HEK293T (cell line): ENCODE data around the gene C6orf47.
"Not testable (repeated sequence)": the region's sequence is repeated elsewhere in the genome, so short reads cannot be mapped to it uniquely, and the experiment has no call there.

Experiments used
- CTCF ChIA-PET: fragments of 350-600 bp; formaldehyde crosslinking; extraction: SDS; loops from one replicate; lab custom pipeline; 2021; ENCODE audit warnings: antibody characterized with exemption, inconsistent platforms; lab: Yijun Ruan, JAX
- POLR2A ChIA-PET: fragments of 350-600 bp; formaldehyde crosslinking; extraction: SDS; loops from one replicate; lab custom pipeline; 2020; ENCODE audit warnings: antibody characterized with exemption, inconsistent platforms; lab: Yijun Ruan, JAX
- DNase-seq: peaks from one replicate; pipeline ENCODE4 v3.0.0; 2012; ENCODE audit warnings: mixed read lengths; ENCODE audit errors: extremely low spot score
- ARNT ChIP-seq: fragments of 450-650 bp; IDR thresholded peaks from 2 replicates; pipeline ENCODE4 v1.6.1; 2017; ENCODE audit warnings: mild to moderate bottlenecking
- BHLHE40 ChIP-seq: fragments of 450-650 bp; IDR thresholded peaks from 2 replicates; pipeline ENCODE4 v1.6.1; 2016; ENCODE audit warnings: mild to moderate bottlenecking, moderate library complexity, borderline replicate concordance
- CTBP1 ChIP-seq: fragments of 450-650 bp; IDR thresholded peaks from 2 replicates; pipeline ENCODE4 v1.6.1; 2016; ENCODE audit warnings: borderline replicate concordance
- ELF4 ChIP-seq: fragments of 450-650 bp; IDR thresholded peaks from 2 replicates; pipeline ENCODE4 v1.6.1; 2017; ENCODE audit warnings: antibody characterized with exemption
- FOXA1 ChIP-seq: fragments of 450-650 bp; IDR thresholded peaks from 2 replicates; pipeline ENCODE4 v1.6.1; 2016; ENCODE audit warnings: mild to moderate bottlenecking
- FOXK2 ChIP-seq: fragments of 450-650 bp; IDR thresholded peaks from 2 replicates; pipeline ENCODE4 v1.6.1; 2016; ENCODE audit warnings: mild to moderate bottlenecking
- FOXM1 ChIP-seq: fragments of 450-650 bp; IDR thresholded peaks from 2 replicates; pipeline ENCODE4 v1.6.1; 2017; ENCODE audit warnings: mild to moderate bottlenecking, borderline replicate concordance
- HDGF ChIP-seq: fragments of 450-650 bp; IDR thresholded peaks from 2 replicates; pipeline ENCODE4 v1.6.1; 2017; ENCODE audit warnings: antibody characterized with exemption, borderline replicate concordance
- L3MBTL2 ChIP-seq: fragments of 450-650 bp; conservative IDR thresholded peaks from 2 replicates; pipeline ENCODE4 v1.6.1; 2016; ENCODE audit warnings: mild to moderate bottlenecking
- LEF1 ChIP-seq: fragments of 450-650 bp; IDR thresholded peaks from 2 replicates; pipeline ENCODE4 v1.6.1; 2017; ENCODE audit warnings: mild to moderate bottlenecking, borderline replicate concordance
- NFRKB ChIP-seq: fragments of 450-650 bp; IDR thresholded peaks from 2 replicates; pipeline ENCODE4 v1.6.1; 2016; ENCODE audit warnings: mild to moderate bottlenecking, moderate library complexity
- PKNOX1 ChIP-seq: fragments of 450-650 bp; IDR thresholded peaks from 2 replicates; pipeline ENCODE4 v1.6.1; 2016
- SP1 ChIP-seq: fragments of 450-650 bp; IDR thresholded peaks from 2 replicates; pipeline ENCODE4 v1.6.1; 2017
- SUZ12 ChIP-seq: fragments of 450-650 bp; IDR thresholded peaks from 2 replicates; pipeline ENCODE4 v1.6.1; 2016; ENCODE audit warnings: mild to moderate bottlenecking
- TARDBP ChIP-seq: fragments of 450-650 bp; IDR thresholded peaks from 2 replicates; pipeline ENCODE4 v1.6.1; 2016
- ZNF384 ChIP-seq: fragments of 450-650 bp; IDR thresholded peaks from 2 replicates; pipeline ENCODE4 v1.6.1; 2016

The C6orf47 gene

GRCh38 chr6:31660381-31661261 is at the start of gene C6orf47:
Gene C6orf47 (minus strand): TSS chr6:31660778. CDS start chr6:31659947, 831 bp downstream.
- TF ChIP-seq FOXM1, result no peak
- TF ChIP-seq L3MBTL2, result no peak
- peak; percentile 50 for TF ChIP-seq ELF4
- DNase-seq, result peak; percentile 79
- ChIA-PET POLR2A (interaction anchor here (0.5 to 5.4 kb wide), 28 partner anchors 9 to 245 kb away, joined by 3 to 138 read pairs (median 4); partner anchors contain the start of genes ABHD16A, ATP6V1G2, BAG6 and DDX39B), CTCF (interaction anchor here (0.9 to 1.2 kb wide), 2 partner anchors 8 to 39 kb away, joined by 4 read pairs; partner anchors contain the start of gene BAG6)

GRCh38 chr6:31709157-31709556 is 48.6 kb upstream of the C6orf47 start:
- CTCF ChIA-PET, result interaction anchor here (0.7 kb wide), 1 partner anchor 133 kb away, joined by 3 read pairs; no protein-coding TSS in a partner anchor
- DNase-seq, POLR2A ChIA-PET: not testable (repeated sequence)

GRCh38 chr6:31708224-31708623 is 47.6 kb upstream of the C6orf47 start:
- no peak for TF ChIP-seq BHLHE40
- no peak for TF ChIP-seq SUZ12
- TF ChIP-seq CTBP1, result no peak
- TF ChIP-seq ARNT, result no peak
- no peak for TF ChIP-seq TARDBP
- no peak for TF ChIP-seq L3MBTL2
- no peak for TF ChIP-seq ZNF384
- TF ChIP-seq HDGF, result no peak
- TF ChIP-seq FOXK2, result no peak
- TF ChIP-seq FOXA1, result no peak
- no peak for TF ChIP-seq SP1
- TF ChIP-seq ELF4, result no peak
- TF ChIP-seq FOXM1, result no peak
- TF ChIP-seq NFRKB, result no peak
- ChIA-PET POLR2A (no interaction called here), CTCF (no interaction called here)
- no peak for DNase-seq

- TF ChIP-seq TARDBP, result no peak
- TF ChIP-seq CTBP1, result no peak
- TF ChIP-seq ZNF384, result no peak
- no peak for TF ChIP-seq PKNOX1
- TF ChIP-seq BHLHE40, result no peak
- no peak for TF ChIP-seq ARNT
- no peak for TF ChIP-seq LEF1
- no peak for TF ChIP-seq L3MBTL2
- TF ChIP-seq ELF4, result no peak
- TF ChIP-seq NFRKB, result no peak
- ChIA-PET POLR2A (no interaction called here), CTCF (no interaction called here)
- no peak for DNase-seq
Measured at GRCh38 chr6:31707701-31708100, 47.1 kb upstream of the C6orf47 start.

- POLR2A ChIA-PET, result interaction anchor here (0.7 to 0.9 kb wide), 3 partner anchors 8 to 29 kb away, joined by 3 read pairs; partner anchors contain the start of gene LY6G6D
- DNase-seq, result no peak
- TF ChIP-seq FOXK2 (no peak), PKNOX1 (no peak), ELF4 (no peak), SP1 (no peak), CTBP1 (no peak), BHLHE40 (no peak), SUZ12 (no peak), NFRKB (no peak), L3MBTL2 (no peak), TARDBP (no peak), ARNT (no peak), LEF1 (no peak), ZNF384 (no peak), FOXM1 (no peak), HDGF (no peak), FOXA1 (no peak)
- CTCF ChIA-PET, result no interaction called here
Measured at GRCh38 chr6:31706599-31706998, 46.0 kb upstream of the C6orf47 start, which contains the start of gene LY6G6F. Gene LY6G6F (plus strand): TSS chr6:31706866. CDS start chr6:31706907, 41 bp downstream.

GRCh38 chr6:31705931-31706330 is 45.4 kb upstream of the C6orf47 start:
- no peak for DNase-seq
- ChIA-PET POLR2A (interaction anchor here (0.9 kb wide), 2 partner anchors 9 to 29 kb away, joined by 3 read pairs; partner anchors contain the start of gene LY6G6D), CTCF (no interaction called here)
- TF ChIP-seq SP1 (no peak), SUZ12 (no peak), ARNT (no peak), LEF1 (no peak), CTBP1 (no peak), HDGF (no peak), NFRKB (no peak), FOXK2 (no peak), BHLHE40 (no peak), L3MBTL2 (no peak), TARDBP (no peak), FOXM1 (no peak), ZNF384 (no peak), FOXA1 (no peak), PKNOX1 (no peak), ELF4 (no peak)
